ENCODE data around the gene PCDHB13. TPM values are rescaled to one million over a fixed set of nuclear protein-coding genes. Genes with fewer than 3 reads are reported as not detected.
A peak's percentile ranks its signal among the peaks of the same experiment; 100 is the strongest.
"Not testable (repeated sequence)": the region's sequence is repeated elsewhere in the genome, so short reads cannot be mapped to it uniquely, and the experiment has no call there.

Gene PCDHB13
- total RNA-seq, 1 experiment from 2014 or later = 0.40 TPM

DNA sequence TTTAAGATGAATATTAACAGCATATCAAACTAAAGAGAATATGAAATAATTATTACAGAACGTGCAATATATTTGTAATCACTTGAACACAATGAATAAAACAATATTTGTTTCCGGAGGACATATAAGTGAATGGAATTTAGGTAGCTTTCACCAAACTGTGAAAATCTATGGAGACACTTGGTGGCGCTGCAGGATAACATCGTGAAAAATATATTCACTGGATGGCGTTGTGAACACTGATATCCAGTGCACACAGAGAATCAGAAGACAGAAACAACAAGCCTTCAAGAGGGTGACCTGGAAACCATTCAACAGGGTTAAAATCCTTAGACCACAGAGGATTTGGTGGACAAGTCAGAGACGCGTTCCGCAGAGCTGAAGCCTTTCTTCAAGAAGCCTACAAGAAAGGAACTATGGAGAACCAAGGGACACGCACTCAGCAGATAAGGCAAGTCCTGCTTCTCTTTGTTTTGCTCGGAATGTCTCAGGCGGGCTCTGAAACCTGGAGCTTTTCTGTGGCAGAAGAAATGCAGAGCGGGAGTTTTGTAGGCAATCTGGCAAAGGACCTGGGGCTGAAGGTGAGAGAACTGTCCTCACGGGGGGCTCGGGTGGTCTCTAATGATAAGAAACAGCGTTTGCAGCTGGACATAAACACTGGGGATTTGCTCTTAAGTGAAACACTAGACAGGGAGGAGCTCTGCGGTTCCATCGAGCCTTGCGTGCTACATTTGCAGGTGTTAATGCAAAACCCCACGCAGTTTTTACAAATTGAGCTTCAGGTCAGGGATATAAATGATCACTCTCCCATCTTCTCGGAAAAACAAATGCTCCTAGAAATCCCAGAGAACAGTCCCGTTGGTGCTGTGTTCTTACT is 14.1 kb upstream of the PCDHB13 start, which contains the start of gene PCDHB11:
TSS of gene PCDHB11 (plus strand) at position 269 of the 877 bp plus-strand sequence. CDS start at position 417, 148 bp downstream.
- ChIA-PET POLR2A (ENCODE audit: unreplicated experiment) (no interaction called here), CTCF (interaction anchor here (0.6 kb wide), 1 partner anchor 299 kb away, joined by 4 read pairs; no protein-coding TSS in a partner anchor)
- BruUV-seq (replicated peaks) = no TSS peak
- no peaks in the 10 kb centered on the region for H3K36me3 ChIP-seq (ENCODE audit: low read depth, low read length)
- no peaks in the 10 kb centered on the region for H4K20me1 ChIP-seq (ENCODE audit: low read length)
- no peak within 1 kb of the TSS; the same call in 1 of the 2 replicates for H2AFZ ChIP-seq (ENCODE audit: low read length)
- no peak for TF ChIP-seq EZH2phosphoT487 (IDR thresholded peaks at IDR 0.05; ENCODE audit: borderline replicate concordance, low read length)
- TF ChIP-seq, protein P1, sequence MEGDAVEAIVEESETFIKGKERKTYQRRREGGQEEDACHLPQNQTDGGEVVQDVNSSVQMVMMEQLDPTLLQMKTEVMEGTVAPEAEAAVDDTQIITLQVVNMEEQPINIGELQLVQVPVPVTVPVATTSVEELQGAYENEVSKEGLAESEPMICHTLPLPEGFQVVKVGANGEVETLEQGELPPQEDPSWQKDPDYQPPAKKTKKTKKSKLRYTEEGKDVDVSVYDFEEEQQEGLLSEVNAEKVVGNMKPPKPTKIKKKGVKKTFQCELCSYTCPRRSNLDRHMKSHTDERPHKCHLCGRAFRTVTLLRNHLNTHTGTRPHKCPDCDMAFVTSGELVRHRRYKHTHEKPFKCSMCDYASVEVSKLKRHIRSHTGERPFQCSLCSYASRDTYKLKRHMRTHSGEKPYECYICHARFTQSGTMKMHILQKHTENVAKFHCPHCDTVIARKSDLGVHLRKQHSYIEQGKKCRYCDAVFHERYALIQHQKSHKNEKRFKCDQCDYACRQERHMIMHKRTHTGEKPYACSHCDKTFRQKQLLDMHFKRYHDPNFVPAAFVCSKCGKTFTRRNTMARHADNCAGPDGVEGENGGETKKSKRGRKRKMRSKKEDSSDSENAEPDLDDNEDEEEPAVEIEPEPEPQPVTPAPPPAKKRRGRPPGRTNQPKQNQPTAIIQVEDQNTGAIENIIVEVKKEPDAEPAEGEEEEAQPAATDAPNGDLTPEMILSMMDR (conservative IDR thresholded peaks at IDR 0.05; ENCODE audit: low read depth, low read length) = peak; percentile 45; the same call in 1 of the 2 replicates
- TF ChIP-seq EZH2 (IDR thresholded peaks at IDR 0.05; ENCODE audit: low read length, unreplicated experiment) = no peak
- no peaks in the 10 kb centered on the region for H3K27me3 ChIP-seq (ENCODE audit: low read length)
- peak; percentile 37 for DNase-seq
- no peak within 1 kb of the TSS for H3K27ac ChIP-seq (ENCODE audit: low read length)
- H3K9me3 ChIP-seq (ENCODE audit: low read length) = peaks cover 3% of the 10 kb centered on the region; the same call in 1 of the 2 replicates
- H3F3A ChIP-seq (ENCODE audit: low read length, unreplicated experiment) = no peaks in the 10 kb centered on the region
- no peak within 1 kb of the TSS for H3K4me3 ChIP-seq (ENCODE audit: low read length)
- no peak for ATAC-seq
- H3K79me2 ChIP-seq (ENCODE audit: low read length) = no peaks in the 10 kb centered on the region
- intact Hi-C loops (cut with micrococcal nuclease) = no loop called here
- H3K4me2 ChIP-seq (ENCODE audit: low read length) = 0 out of 2 replicates have a peak within 1 kb of the TSS, but pooled peaks have one; percentile 18
- no peak within 1 kb of the TSS for H3K9ac ChIP-seq (ENCODE audit: low read length)
- no peaks in the 10 kb centered on the region for H3K4me1 ChIP-seq (ENCODE audit: insufficient read depth, low read length)
- H3K9me2 ChIP-seq (replicated peaks; ENCODE audit: low read length) = no peaks in the 10 kb centered on the region

DNA sequence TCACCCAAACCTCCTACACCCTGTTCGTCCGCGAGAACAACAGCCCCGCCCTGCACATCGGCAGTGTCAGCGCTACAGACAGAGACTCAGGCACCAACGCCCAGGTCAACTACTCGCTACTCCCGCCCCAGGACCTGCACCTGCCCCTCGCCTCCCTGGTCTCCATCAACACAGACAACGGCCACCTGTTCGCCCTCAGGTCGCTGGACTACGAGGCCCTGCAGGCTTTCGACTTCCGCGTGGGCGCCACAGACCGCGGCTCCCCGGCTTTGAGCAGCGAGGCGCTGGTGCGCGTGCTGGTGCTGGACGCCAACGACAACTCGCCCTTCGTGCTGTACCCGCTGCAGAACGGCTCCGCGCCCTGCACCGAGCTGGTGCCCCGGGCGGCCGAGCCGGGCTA is 12.6 kb upstream of the PCDHB13 start:
- H3K4me3 ChIP-seq (ENCODE audit: low read length); H3K27ac ChIP-seq (ENCODE audit: low read length); H3K79me2 ChIP-seq (ENCODE audit: low read length); H3F3A ChIP-seq (ENCODE audit: low read length, unreplicated experiment); H4K20me1 ChIP-seq (ENCODE audit: low read length); H3K9ac ChIP-seq (ENCODE audit: low read length); H2AFZ ChIP-seq (ENCODE audit: low read length); H3K4me1 ChIP-seq (ENCODE audit: insufficient read depth, low read length); H3K4me2 ChIP-seq (ENCODE audit: low read length); intact Hi-C loops (cut with micrococcal nuclease); H3K9me2 ChIP-seq (replicated peaks; ENCODE audit: low read length); DNase-seq; ATAC-seq; CTCF ChIA-PET; H3K9me3 ChIP-seq (ENCODE audit: low read length); H3K36me3 ChIP-seq (ENCODE audit: low read depth, low read length); H3K27me3 ChIP-seq (ENCODE audit: low read length); POLR2A ChIA-PET (ENCODE audit: unreplicated experiment); BruUV-seq (replicated peaks): not testable (repeated sequence)

DNA sequence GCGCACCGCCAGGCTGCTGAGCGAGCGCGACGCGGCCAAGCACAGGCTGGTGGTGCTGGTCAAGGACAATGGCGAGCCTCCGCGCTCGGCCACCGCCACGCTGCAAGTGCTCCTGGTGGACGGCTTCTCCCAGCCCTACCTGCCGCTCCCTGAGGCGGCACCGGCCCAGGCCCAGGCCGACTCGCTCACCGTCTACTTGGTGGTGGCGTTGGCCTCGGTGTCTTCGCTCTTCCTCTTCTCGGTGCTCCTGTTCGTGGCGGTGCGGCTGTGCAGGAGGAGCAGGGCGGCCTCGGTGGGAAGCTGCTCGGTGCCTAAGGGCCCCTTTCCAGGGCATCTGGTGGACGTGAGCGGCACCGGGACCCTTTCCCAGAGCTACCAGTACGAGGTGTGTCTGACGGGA is 12.1 kb upstream of the PCDHB13 start:
- H3K36me3 ChIP-seq (ENCODE audit: low read depth, low read length); H3K4me1 ChIP-seq (ENCODE audit: insufficient read depth, low read length); intact Hi-C loops (cut with micrococcal nuclease); ATAC-seq; H3K27me3 ChIP-seq (ENCODE audit: low read length); H2AFZ ChIP-seq (ENCODE audit: low read length); DNase-seq; H3K4me3 ChIP-seq (ENCODE audit: low read length); BruUV-seq (replicated peaks); H3K27ac ChIP-seq (ENCODE audit: low read length); POLR2A ChIA-PET (ENCODE audit: unreplicated experiment); H3K9me3 ChIP-seq (ENCODE audit: low read length); H3F3A ChIP-seq (ENCODE audit: low read length, unreplicated experiment); H3K79me2 ChIP-seq (ENCODE audit: low read length); CTCF ChIA-PET; H4K20me1 ChIP-seq (ENCODE audit: low read length); H3K9me2 ChIP-seq (replicated peaks; ENCODE audit: low read length); H3K9ac ChIP-seq (ENCODE audit: low read length); H3K4me2 ChIP-seq (ENCODE audit: low read length): not testable (repeated sequence)
